Stimulated activated CD8-positive, alpha-beta memory T cell treated with anti-CD3 and anti-CD28 coated beads, Interleukin-7, amount 100 ng/mL, for 4 hours (primary cell): ENCODE results near the gene CARS1.
"Not testable (repeated sequence)": the region's sequence is repeated elsewhere in the genome, so short reads cannot be mapped to it uniquely, and the experiment has no call there.

ENCODE experiments used
- DNase-seq, 2 donors: peaks; one replicate each; pipeline ENCODE4 v3.0.0-alpha.2; 2020; ENCODE audit warnings: low read depth in 2 of 2

CARS1 gene

GRCh38 chr11:3089236-3090061 is 32.2 kb upstream of the CARS1 start:
- DNase-seq: no peak

GRCh38 chr11:3088806-3089205 is 31.6 kb upstream of the CARS1 start:
- no peak for DNase-seq

GRCh38 chr11:3087821-3088800 is 30.9 kb upstream of the CARS1 start:
- DNase-seq: no peak

- DNase-seq: no peak
Observed at GRCh38 chr11:3087373-3087772, 30.1 kb upstream of the CARS1 start.

- DNase-seq: no peak
Observed at GRCh38 chr11:3086671-3087150, 29.5 kb upstream of the CARS1 start.

GRCh38 chr11:3086114-3086513 is 28.9 kb upstream of the CARS1 start:
- no peak for DNase-seq

GRCh38 chr11:3085052-3085451 is 27.8 kb upstream of the CARS1 start:
- DNase-seq: no peak

- no peak for DNase-seq
Observed at GRCh38 chr11:3083321-3083720, 26.1 kb upstream of the CARS1 start.

GRCh38 chr11:3081386-3081751 is 24.1 kb upstream of the CARS1 start:
- DNase-seq: no peak

GRCh38 chr11:3080733-3081385 is 23.6 kb upstream of the CARS1 start:
- no peak for DNase-seq

- no peak for DNase-seq
Observed at GRCh38 chr11:3080104-3080503, 22.9 kb upstream of the CARS1 start.

- no peak for DNase-seq
Observed at GRCh38 chr11:3077846-3078440, 20.7 kb upstream of the CARS1 start.

GRCh38 chr11:3077189-3077836 is 20.1 kb upstream of the CARS1 start:
- DNase-seq: no peak

- no peak for DNase-seq
Observed at GRCh38 chr11:3074912-3075589, 17.8 kb upstream of the CARS1 start.

GRCh38 chr11:3073029-3073435 is 15.8 kb upstream of the CARS1 start:
- no peak for DNase-seq

GRCh38 chr11:3069425-3069824 is 12.2 kb upstream of the CARS1 start:
- DNase-seq: no peak

GRCh38 chr11:3066308-3066707 is 9.1 kb upstream of the CARS1 start:
- DNase-seq: not testable (repeated sequence)

- DNase-seq: not testable (repeated sequence)
Observed at GRCh38 chr11:3064709-3065108, 7.5 kb upstream of the CARS1 start.

- DNase-seq: not testable (repeated sequence)
Observed at GRCh38 chr11:3063876-3064275, 6.7 kb upstream of the CARS1 start.

- not testable (repeated sequence) for DNase-seq
Observed at GRCh38 chr11:3063432-3063831, 6.2 kb upstream of the CARS1 start.
